Activated naive CD8-positive, alpha-beta T cell (primary cell): ENCODE results near the gene RHEX.
"Not testable (repeated sequence)": the region's sequence is repeated elsewhere in the genome, so short reads cannot be mapped to it uniquely, and the experiment has no call there.

ENCODE experiments used
- H3K27ac Mint-ChIP-seq: one replicate; pipeline ENCODE4 v1.8.0; 2021; ENCODE audit warnings: mixed read lengths
- H3K27me3 Mint-ChIP-seq: one replicate; pipeline ENCODE4 v1.8.0; 2021; ENCODE audit warnings: mixed read lengths
- H3K36me3 Mint-ChIP-seq: one replicate; pipeline ENCODE4 v1.8.0; 2021; ENCODE audit warnings: mixed read lengths
- H3K4me1 Mint-ChIP-seq: one replicate; pipeline ENCODE4 v1.8.0; 2021; ENCODE audit warnings: low read depth, mixed read lengths
- H3K4me3 Mint-ChIP-seq: one replicate; pipeline ENCODE4 v1.8.0; 2021; ENCODE audit warnings: mild to moderate bottlenecking, mixed read lengths
- H3K9me3 Mint-ChIP-seq: one replicate; pipeline ENCODE4 v1.8.0; 2021; ENCODE audit warnings: low read depth, mixed read lengths

RHEX gene

GRCh38 chr1:206064501-206064900 is 11.5 kb downstream of the RHEX start:
- not testable (repeated sequence) for H3K4me3 Mint-ChIP-seq, H3K9me3 Mint-ChIP-seq, H3K27ac Mint-ChIP-seq, H3K36me3 Mint-ChIP-seq, H3K27me3 Mint-ChIP-seq, H3K4me1 Mint-ChIP-seq

- peaks cover 2% of the 10 kb centered on the region for H3K27me3 Mint-ChIP-seq
- no peak overlapping the region for H3K27ac Mint-ChIP-seq
- peaks cover 8% of the 10 kb centered on the region for H3K4me1 Mint-ChIP-seq
- no peak overlapping the region for H3K4me3 Mint-ChIP-seq
- H3K36me3 Mint-ChIP-seq, result no peaks in the 10 kb centered on the region
- no peaks in the 10 kb centered on the region for H3K9me3 Mint-ChIP-seq
Measured at GRCh38 chr1:206065547-206066145, 12.7 kb downstream of the RHEX start.

- Mint-ChIP-seq H3K4me3 (no peak overlapping the region), H3K9me3 (no peaks in the 10 kb centered on the region), H3K27ac (no peak overlapping the region)
Measured at GRCh38 chr1:206066479-206067171, 13.7 kb downstream of the RHEX start.

GRCh38 chr1:206067486-206068227 is 14.7 kb downstream of the RHEX start:
- Mint-ChIP-seq H3K36me3 (no peaks in the 10 kb centered on the region), H3K4me3 (no peak overlapping the region), H3K27me3 (peaks cover 2% of the 10 kb centered on the region), H3K4me1 (peaks cover 8% of the 10 kb centered on the region), H3K27ac (no peak overlapping the region), H3K9me3 (no peaks in the 10 kb centered on the region)

More at GRCh38 chr1:206066479-206067171, 13.7 kb downstream of the RHEX start:
- H3K27me3 Mint-ChIP-seq, result peaks cover 2% of the 10 kb centered on the region
- H3K36me3 Mint-ChIP-seq, result no peaks in the 10 kb centered on the region
- peaks cover 8% of the 10 kb centered on the region for H3K4me1 Mint-ChIP-seq

GRCh38 chr1:206068314-206068713 is 15.3 kb downstream of the RHEX start:
- Mint-ChIP-seq H3K9me3 (no peaks in the 10 kb centered on the region), H3K27ac (no peak overlapping the region), H3K4me1 (peaks cover 8% of the 10 kb centered on the region), H3K4me3 (no peak overlapping the region), H3K36me3 (no peaks in the 10 kb centered on the region), H3K27me3 (no peaks in the 10 kb centered on the region)

GRCh38 chr1:206070627-206071304 is 17.8 kb downstream of the RHEX start:
- Mint-ChIP-seq H3K4me1 (peaks cover 8% of the 10 kb centered on the region), H3K4me3 (no peak overlapping the region), H3K27me3 (peaks cover 3% of the 10 kb centered on the region)

GRCh38 chr1:206074839-206075238 is 21.9 kb downstream of the RHEX start:
- H3K27me3 Mint-ChIP-seq, result peaks cover 5% of the 10 kb centered on the region
- no peak overlapping the region for H3K4me3 Mint-ChIP-seq
- H3K4me1 Mint-ChIP-seq, result peaks cover 3% of the 10 kb centered on the region
- no peaks in the 10 kb centered on the region for H3K36me3 Mint-ChIP-seq
- no peaks in the 10 kb centered on the region for H3K9me3 Mint-ChIP-seq
- H3K27ac Mint-ChIP-seq, result no peak overlapping the region

More at GRCh38 chr1:206070627-206071304, 17.8 kb downstream of the RHEX start:
- no peak overlapping the region for H3K27ac Mint-ChIP-seq
- no peaks in the 10 kb centered on the region for H3K9me3 Mint-ChIP-seq
- no peaks in the 10 kb centered on the region for H3K36me3 Mint-ChIP-seq

GRCh38 chr1:206075786-206076755 is 23.1 kb downstream of the RHEX start:
- H3K9me3 Mint-ChIP-seq, result no peaks in the 10 kb centered on the region
- no peaks in the 10 kb centered on the region for H3K36me3 Mint-ChIP-seq
- no peak overlapping the region for H3K4me3 Mint-ChIP-seq
- H3K4me1 Mint-ChIP-seq, result peaks cover 15% of the 10 kb centered on the region
- H3K27me3 Mint-ChIP-seq, result peaks cover 5% of the 10 kb centered on the region
- no peak overlapping the region for H3K27ac Mint-ChIP-seq

- Mint-ChIP-seq H3K27ac (no peak overlapping the region), H3K4me3 (no peak overlapping the region), H3K27me3 (peaks cover 5% of the 10 kb centered on the region), H3K36me3 (no peaks in the 10 kb centered on the region), H3K9me3 (no peaks in the 10 kb centered on the region), H3K4me1 (peaks cover 17% of the 10 kb centered on the region)
Measured at GRCh38 chr1:206079135-206079534, 26.2 kb downstream of the RHEX start.

- H3K4me1 Mint-ChIP-seq, result peaks cover 17% of the 10 kb centered on the region
- H3K4me3 Mint-ChIP-seq, result peak overlapping the region; percentile 6
- H3K36me3 Mint-ChIP-seq, result no peaks in the 10 kb centered on the region
- no peaks in the 10 kb centered on the region for H3K9me3 Mint-ChIP-seq
- peaks cover 3% of the 10 kb centered on the region for H3K27me3 Mint-ChIP-seq
- H3K27ac Mint-ChIP-seq, result no peak overlapping the region
Measured at GRCh38 chr1:206080026-206080820, 27.2 kb downstream of the RHEX start.

- Mint-ChIP-seq H3K27me3 (no peaks in the 10 kb centered on the region), H3K4me1 (peaks cover 17% of the 10 kb centered on the region), H3K36me3 (no peaks in the 10 kb centered on the region), H3K27ac (no peak overlapping the region), H3K4me3 (no peak overlapping the region), H3K9me3 (no peaks in the 10 kb centered on the region)
Measured at GRCh38 chr1:206081856-206082255, 28.9 kb downstream of the RHEX start.

- Mint-ChIP-seq H3K4me3 (no peak overlapping the region), H3K4me1 (peaks cover 17% of the 10 kb centered on the region), H3K9me3 (no peaks in the 10 kb centered on the region), H3K27me3 (no peaks in the 10 kb centered on the region), H3K36me3 (no peaks in the 10 kb centered on the region), H3K27ac (no peak overlapping the region)
Measured at GRCh38 chr1:206082831-206083695, 30.1 kb downstream of the RHEX start.

- no peaks in the 10 kb centered on the region for H3K9me3 Mint-ChIP-seq
- H3K27me3 Mint-ChIP-seq, result no peaks in the 10 kb centered on the region
- peaks cover 17% of the 10 kb centered on the region for H3K4me1 Mint-ChIP-seq
- no peaks in the 10 kb centered on the region for H3K36me3 Mint-ChIP-seq
- H3K27ac Mint-ChIP-seq, result no peak overlapping the region
- H3K4me3 Mint-ChIP-seq, result no peak overlapping the region
Measured at GRCh38 chr1:206083750-206084149, 30.8 kb downstream of the RHEX start.
